Smooth muscle cell of the umbilical artery (primary cell): ENCODE results near the gene PPM1G. TPM values are rescaled to one million over a fixed set of nuclear protein-coding genes. Genes with fewer than 3 reads are reported as not detected.

Source experiments
- total RNA-seq: library from RNA; depleted of rRNA; stranded (reverse); fragments of >200 nt; gene quantifications from 2 replicates; pipeline ENCODE4 v1.2.3, GENCODE V29; 2014

PPM1G gene
- 56.4 and 77.7 TPM in 2 replicates for total RNA-seq

GRCh38 chr2:27409321-27410073 lies at the start of gene PPM1G:
TSS of gene PPM1G (minus strand) at chr2:27409591. CDS start at chr2:27409422, 169 bp downstream.

GRCh38 chr2:27441958-27442919 lies 32.8 kb upstream of the PPM1G start, which contains the start of gene KRTCAP3:
TSS of gene KRTCAP3 (plus strand) at chr2:27442381. CDS start at chr2:27442413, 32 bp downstream.

GRCh38 chr2:27428213-27428977 lies 19.0 kb upstream of the PPM1G start, which contains the start of gene NRBP1:
TSS of gene NRBP1 (plus strand) at chr2:27428631. CDS start at chr2:27433274, 4,643 bp downstream.

GRCh38 chr2:27380626-27381545 lies 28.5 kb downstream of the PPM1G start, which contains the start of gene ZNF513:
TSS of gene ZNF513 (minus strand) at chr2:27380734. CDS start at chr2:27380526, 208 bp downstream.

GRCh38 chr2:27370026-27370815 lies 39.2 kb downstream of the PPM1G start, which contains the start of the genes EIF2B4 and SNX17:
TSS of gene EIF2B4 (minus strand) at chr2:27370338. CDS start at chr2:27370314, 24 bp downstream.
TSS of gene SNX17 (plus strand) at chr2:27370616. CDS start at chr2:27370744, 128 bp downstream.

GRCh38 chr2:27356382-27357181 lies 52.8 kb downstream of the PPM1G start, which contains the start of gene GTF3C2:
TSS of gene GTF3C2 (minus strand) at chr2:27356764. CDS start at chr2:27343554, 13,210 bp downstream.

Other genes starting within 250 kb of the PPM1G start
- 128 and 271 TPM in 2 replicates for gene ATRAID, start 197.6 kb downstream of the PPM1G start, total RNA-seq
- gene SLC5A6, start 197.3 kb downstream of the PPM1G start, total RNA-seq, result 20.8 and 37.6 TPM in 2 replicates
- 32.1 and 72.8 TPM in 2 replicates for gene CAD, start 192.2 kb downstream of the PPM1G start, total RNA-seq
- gene SLC30A3, start 146.5 kb downstream of the PPM1G start, total RNA-seq, result 0.09 TPM in 1 of 2 replicates, not detected in the other
- gene DNAJC5G, start 134.2 kb downstream of the PPM1G start, total RNA-seq, result not detected in 2 replicates
- gene TRIM54, start 127.2 kb downstream of the PPM1G start, total RNA-seq, result not detected in 2 replicates
- gene UCN, start 101.1 kb downstream of the PPM1G start, total RNA-seq, result 0.30 and 0.42 TPM in 2 replicates
- gene MPV17, start 86.5 kb downstream of the PPM1G start, total RNA-seq, result 73.6 and 107 TPM in 2 replicates
- 28.8 and 35.8 TPM in 2 replicates for gene GTF3C2, start 52.8 kb downstream of the PPM1G start, total RNA-seq
- gene EIF2B4, start 39.3 kb downstream of the PPM1G start, total RNA-seq, result 17.8 and 23.0 TPM in 2 replicates
- 113 and 139 TPM in 2 replicates for gene SNX17, start 39.0 kb downstream of the PPM1G start, total RNA-seq
- 9.8 and 11.6 TPM in 2 replicates for gene ZNF513, start 28.9 kb downstream of the PPM1G start, total RNA-seq
- gene NRBP1, start 19.0 kb upstream of the PPM1G start, total RNA-seq, result 104 and 112 TPM in 2 replicates
- not detected in 2 replicates for gene KRTCAP3, start 32.8 kb upstream of the PPM1G start, total RNA-seq
- gene IFT172, start 80.2 kb upstream of the PPM1G start, total RNA-seq, result 35.2 and 43.1 TPM in 2 replicates
- 10.7 and 17.3 TPM in 2 replicates for gene FNDC4, start 85.6 kb upstream of the PPM1G start, total RNA-seq
- gene GCKR, start 87.2 kb upstream of the PPM1G start, total RNA-seq, result 0.51 and 0.89 TPM in 2 replicates
- gene ZNF512, start 173.5 kb upstream of the PPM1G start, total RNA-seq, result 19.3 and 38.0 TPM in 2 replicates
- gene CCDC121, start 219.4 kb upstream of the PPM1G start, total RNA-seq, result 0.83 and 1.8 TPM in 2 replicates
- gene GPN1, start 219.5 kb upstream of the PPM1G start, total RNA-seq, result 26.4 and 40.8 TPM in 2 replicates